Right renal pelvis (tissue), 4 donors: Measurements from ENCODE around the gene PGLYRP2. TPM values are rescaled to one million over a fixed set of nuclear protein-coding genes. Genes with fewer than 3 reads are reported as not detected.

Experiments used
- DNase-seq, 4 donors: peaks; one replicate each; pipeline ENCODE4 v3.0.0-alpha.2; 2013; ENCODE audit warnings: low read depth in 4 of 4, low spot score in 3 of 4, missing footprints in 1 of 4
- polyA plus RNA-seq, 4 donors: library from polyadenylated mRNA; unstranded; fragments of 120-200 nt; gene quantifications; one replicate each; pipeline ENCODE4 v1.2.1, GENCODE V29; 2013; ENCODE audit not compliant: insufficient read length in 4 of 4

Gene PGLYRP2
- polyA plus RNA-seq, 4 donors = 0.10 TPM; not detected in 3

DNA sequence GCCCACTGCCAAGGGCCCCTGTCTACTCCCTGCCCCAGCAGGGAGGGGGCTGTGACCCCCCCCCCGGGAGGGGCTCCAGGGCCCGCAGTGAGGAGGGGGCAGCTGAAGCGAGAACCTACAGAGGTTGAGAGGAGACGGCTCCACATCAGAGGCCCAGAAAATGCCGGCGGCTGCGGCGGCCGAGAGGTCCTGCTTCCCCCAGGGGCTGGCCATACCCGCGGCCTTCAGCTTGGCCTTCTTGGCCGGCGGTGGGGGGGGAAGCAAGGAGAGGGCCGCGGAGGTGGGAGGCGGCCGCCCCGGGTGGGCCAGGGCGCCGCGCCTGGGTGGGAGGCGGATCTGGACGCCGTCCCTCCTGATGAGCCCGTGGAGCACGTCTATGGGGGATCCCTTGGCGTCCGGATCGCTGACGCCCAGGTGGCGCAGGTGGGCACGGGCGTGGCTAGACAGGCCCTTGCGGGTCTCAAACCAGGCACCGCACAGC is 51.3 kb downstream of the PGLYRP2 start:
- DNase-seq = no peak

DNA sequence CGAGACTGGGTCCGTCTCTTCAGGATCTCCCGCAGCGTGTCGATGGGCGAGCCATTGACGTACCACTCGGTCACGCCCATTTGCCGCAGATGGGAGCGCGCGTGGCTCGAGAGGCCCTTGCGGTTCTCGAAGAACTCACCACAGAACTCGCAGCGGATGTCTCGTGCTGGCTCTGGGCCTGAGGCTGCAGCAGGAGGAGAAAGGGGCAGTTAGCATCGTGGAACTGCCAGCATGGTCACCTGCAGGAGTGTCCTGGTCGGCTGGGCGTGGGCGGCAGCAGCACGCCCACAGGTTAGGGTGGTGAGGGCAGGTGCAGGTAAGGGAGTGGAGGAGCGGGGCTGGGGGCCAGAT is 52.0 kb downstream of the PGLYRP2 start:
- no peak for DNase-seq

DNA sequence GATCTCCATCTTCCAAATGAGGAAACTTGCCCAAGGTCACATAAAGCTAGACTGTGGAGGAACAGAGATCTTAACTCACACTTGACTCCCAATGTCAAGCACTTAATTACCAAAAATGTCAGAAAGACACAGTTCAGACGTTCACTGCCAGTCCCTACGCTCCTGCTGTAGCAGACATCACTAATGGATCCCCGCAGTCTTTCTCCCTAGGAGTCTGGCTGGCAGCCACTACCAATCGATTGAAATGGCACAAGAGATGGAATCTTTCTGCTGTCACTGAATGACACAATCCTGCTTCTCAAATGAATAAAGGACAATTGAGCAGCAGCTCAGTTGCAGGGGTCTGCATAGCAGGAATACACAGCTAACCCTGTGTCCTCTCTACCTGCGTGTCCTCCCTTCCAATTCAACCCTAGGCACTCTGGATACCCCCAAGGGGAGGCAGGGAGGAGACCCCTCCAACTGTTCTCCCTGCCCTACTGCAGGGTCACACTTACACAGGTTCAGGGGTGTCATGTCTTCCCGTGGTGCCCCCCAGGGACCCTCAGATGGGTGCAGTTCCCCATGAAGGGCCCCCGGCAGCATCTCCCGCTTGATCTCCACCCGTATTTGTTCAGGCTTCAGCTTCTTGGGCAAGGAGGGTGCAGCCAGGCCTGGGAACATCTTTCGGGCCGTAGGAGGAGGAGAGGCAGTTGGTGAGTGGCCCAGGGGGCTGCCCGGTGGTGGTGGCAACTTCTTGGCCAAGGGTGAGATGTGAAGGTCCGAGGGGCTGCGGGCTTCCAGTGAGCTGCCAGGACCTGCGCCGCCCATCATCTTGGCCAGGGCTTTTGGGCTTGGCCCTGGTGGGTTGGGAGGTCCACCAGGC is 52.6 kb downstream of the PGLYRP2 start:
- no peak for DNase-seq

DNA sequence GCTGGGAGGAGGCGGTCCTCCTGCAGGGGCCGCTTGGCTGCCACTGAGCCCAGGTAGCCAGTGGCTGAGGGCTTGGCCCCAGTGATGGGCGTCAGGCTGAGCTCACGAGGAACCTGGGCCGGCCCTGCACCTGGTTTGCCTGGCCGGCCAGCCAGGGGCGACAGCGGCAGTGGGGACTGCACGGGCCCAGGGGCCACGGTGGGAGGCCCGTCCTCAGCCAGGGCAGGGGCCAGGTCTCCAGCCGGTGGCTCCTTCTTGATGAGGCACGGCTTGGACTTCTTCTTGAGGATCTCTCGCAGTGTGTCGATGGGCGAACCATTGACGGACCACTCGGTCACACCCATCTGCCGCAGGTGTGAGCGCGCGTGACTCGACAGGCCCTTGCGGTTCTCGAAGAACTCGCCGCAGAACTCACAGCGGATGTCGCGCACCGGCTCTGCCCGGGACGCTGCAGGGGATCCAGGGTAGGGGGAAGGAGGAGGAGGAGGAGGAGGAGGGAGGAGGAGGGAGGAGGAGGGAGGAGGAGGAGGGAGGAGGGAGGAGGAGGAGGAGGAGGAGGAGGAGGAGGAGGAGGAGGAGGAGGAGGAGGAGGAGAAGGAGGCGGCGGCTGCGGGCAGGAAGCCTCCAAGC is 53.9 kb downstream of the PGLYRP2 start:
- DNase-seq = no peak

DNA sequence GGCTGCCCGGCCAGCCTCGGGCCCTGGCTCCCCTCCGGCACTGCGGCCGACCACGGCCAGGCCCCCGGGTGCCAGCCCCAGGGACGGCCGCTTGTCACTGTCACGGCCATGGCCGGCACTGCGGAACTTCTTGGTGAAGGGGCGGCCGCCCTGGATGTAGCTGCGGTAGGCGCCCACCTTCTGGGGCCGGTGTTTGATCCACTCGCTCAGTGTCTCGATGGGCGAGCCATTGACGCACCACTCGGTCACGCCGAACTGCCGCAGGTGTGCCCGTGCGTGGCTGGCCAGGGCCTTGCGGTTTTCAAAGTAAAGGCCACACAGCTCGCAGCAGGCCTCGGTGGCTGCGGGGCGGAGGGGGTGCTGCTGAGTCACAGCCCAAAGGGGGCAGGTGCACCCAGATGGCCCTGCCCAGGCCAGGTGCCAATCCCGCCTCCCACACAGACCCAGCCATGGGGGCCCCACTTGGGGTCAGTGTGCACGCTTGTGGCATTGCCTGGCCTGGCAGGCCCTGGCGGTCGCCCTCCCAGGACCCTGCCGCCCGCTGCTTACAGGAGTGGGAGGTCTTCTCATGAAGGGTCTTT is 54.5 kb downstream of the PGLYRP2 start:
- DNase-seq = no peak

DNA sequence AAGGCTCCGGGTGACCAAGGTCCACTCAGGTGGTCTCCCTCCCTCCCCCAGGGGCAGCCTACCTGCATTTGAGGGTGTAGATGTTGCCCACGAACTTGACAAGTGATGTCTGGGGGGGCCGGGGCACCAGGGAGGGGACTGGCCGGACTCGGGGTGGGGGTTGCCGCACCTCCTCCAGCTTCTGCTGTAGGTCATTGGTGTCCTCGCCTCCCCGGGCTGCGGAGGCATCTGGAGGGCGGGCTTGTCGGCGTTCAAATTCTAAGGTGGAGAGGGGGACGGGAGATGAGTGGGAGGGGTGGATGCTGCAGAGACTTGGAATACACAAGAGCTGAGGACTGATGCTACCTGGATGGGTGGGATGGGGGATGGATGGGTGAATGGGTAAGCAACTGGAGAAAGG is 55.2 kb downstream of the PGLYRP2 start:
- DNase-seq = no peak

DNA sequence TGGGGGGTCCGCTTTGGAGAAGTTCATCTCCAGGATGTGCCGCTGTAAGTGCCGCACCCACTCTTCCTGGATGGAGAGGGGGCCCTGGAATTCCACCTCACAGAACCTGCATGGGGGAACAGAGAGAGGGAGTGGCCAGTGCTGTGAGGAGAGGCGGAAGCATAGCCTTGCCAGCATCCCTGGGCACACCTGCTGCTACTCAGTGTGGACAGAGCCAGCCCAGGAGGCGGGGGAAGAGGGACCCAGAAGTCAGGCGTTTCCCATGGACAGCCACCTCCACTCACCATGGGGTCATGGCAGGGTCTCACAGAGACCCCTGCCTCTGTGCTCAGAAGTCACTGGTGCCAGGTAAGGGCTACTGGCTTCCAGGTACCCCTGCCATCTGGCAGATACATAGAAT is 56.2 kb downstream of the PGLYRP2 start:
- DNase-seq = no peak

DNA sequence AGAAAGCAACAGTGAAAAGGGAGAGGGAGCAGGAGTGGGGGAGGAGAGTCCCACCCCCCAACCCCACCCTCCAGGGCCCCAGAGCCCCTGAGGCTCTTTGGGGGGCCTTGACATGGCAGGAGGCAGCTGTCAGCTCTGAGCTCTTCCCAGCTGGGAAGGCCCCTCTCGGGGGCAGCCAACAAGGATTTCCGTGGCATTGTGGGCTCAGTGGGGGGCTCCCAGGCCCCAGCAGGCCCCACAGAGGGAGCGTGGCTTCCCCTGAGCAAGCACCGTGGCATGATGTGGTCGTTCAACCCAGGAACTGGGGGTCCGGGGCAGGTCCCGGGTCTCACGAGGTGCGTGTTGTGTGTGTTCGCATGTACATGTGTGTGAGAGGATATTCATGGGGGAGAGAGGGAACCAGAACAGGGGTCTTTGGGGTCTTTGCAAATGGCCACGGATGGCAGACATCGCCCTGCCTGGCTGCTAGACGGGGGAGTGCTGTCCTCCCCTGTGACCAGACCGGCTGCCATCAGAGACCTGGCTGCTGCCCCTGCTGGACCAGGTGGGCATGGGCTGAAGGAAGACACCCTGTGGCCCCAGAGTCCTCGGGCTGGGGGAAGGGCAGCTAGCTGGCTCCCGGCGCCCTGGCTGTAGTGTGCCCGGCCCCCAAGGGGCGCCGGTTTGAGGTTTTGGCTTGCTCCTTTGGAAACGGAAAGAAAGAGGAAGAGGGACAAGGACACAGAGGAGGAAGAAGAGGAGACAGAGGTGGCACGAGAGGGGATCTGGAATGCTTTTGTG is 56.8 kb downstream of the PGLYRP2 start:
- no peak for DNase-seq

DNA sequence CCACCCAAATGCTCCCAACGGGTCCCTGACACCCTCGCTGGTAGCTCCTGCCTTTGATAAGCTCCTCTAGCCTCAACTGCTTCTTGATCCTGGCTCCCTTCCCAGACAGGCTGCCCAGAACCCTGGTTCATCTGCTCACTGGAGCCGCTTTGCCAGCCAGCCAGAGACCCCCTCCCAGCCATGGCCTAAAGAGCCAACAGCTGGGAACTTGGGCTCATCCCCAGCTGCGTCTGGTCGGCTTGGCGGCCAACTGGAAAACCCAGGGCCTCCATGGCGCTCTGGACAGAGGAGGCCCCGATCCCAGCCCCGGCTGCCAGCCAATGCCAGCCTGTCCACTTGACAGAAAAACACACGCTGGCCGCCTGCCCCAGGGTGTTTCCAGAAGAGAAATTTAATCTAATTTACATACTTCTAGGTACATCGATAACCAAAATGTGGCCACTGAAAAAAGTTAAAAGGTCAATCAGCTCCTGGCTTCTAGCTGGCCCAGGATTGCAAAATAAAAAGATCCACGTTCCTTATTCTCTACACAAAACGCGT is 57.5 kb downstream of the PGLYRP2 start:
- DNase-seq = no peak

DNA sequence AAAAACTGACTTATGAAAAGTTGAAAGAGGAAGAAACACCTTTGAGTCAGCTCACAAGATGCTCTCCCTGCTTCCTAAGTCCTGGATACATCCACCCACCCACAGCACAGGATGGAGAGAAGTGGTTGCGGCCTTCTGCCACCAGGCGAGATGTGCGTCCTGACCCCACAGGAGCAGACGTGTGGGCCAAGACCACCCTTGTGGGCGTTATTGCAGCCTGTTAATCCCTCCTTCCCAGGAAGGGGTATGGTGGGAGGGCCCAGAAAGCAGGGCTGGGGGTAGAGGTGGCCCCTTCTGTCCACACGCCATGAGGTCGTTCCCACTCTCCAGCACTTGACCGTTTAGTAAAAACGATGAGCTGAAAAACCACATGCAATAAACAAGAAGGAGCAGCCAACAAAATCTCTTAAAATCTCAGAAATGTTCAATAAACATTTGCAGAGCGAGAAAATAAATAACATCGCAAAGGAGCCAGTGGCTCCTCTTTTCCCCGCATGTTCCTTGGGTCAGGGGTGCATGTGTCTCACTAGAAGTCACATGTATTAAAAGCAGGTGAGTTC is 58.1 kb downstream of the PGLYRP2 start:
- DNase-seq = no peak

DNA sequence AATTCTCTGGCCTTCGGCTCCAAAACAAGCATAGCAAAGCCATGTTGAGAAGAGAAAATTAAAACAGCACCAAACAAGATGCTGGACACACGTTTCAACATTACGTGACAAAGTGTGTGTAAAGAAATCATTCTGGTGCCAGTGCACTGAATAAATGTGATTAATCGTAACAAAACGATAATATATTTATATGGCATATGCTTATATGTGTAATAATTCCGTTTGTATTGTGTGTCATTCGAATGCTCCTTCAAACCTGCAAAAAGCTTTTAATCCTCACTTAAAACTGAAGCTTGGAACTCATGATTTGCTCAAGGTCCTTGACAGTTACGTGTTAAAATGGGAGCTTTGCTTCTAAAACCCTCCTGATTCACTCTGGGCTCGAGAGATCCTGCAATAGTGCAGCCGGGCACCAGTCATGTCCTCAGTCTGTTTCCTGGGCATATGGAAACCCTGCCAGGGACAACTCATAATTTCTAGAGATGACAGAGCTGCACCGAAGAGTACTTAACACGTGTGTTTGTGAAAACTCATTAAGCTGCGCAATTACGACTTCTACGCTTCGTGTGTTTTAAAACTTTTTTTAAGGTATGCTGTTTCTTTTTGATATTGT is 59.8 kb downstream of the PGLYRP2 start:
- DNase-seq = no peak

Other genes starting within 250 kb of the PGLYRP2 start
- 1 to 10 TPM; 4.1 to 6.6 (median 5.3) TPM for gene EPHX3, start 247.1 kb downstream of the PGLYRP2 start, polyA plus RNA-seq
- 10 to 100 TPM; 48.5 to 60.5 (median 49.2) TPM for gene BRD4, start 147.0 kb downstream of the PGLYRP2 start, polyA plus RNA-seq
- 10 to 100 TPM; 25.5 to 30.5 (median 28.7) TPM for gene AKAP8, start 99.7 kb downstream of the PGLYRP2 start, polyA plus RNA-seq
- 100 to 1,000 TPM in 3 of 4 donors, 10 to 100 TPM in 1; 99.9 to 109 (median 106) TPM for gene AKAP8L, start 60.5 kb downstream of the PGLYRP2 start, polyA plus RNA-seq
- gene WIZ, start 29.5 kb downstream of the PGLYRP2 start, polyA plus RNA-seq = 10 to 100 TPM; 31.2 to 43.2 (median 31.8) TPM
- gene RASAL3, start 15.0 kb downstream of the PGLYRP2 start, polyA plus RNA-seq = 1 to 10 TPM in 1 of 4 donors, under 1 TPM in 3; 0.50 to 1.4 (median 0.86) TPM
- 1 to 10 TPM in 1 of 4 donors, under 1 TPM in 2, not detected in 1; 0.19 to 1.1 (median 0.66) TPM for gene CYP4F22, start 29.0 kb upstream of the PGLYRP2 start, polyA plus RNA-seq
- under 1 TPM in 1 of 4 donors, not detected in 3; 0.01 TPM for gene CYP4F8, start 135.7 kb upstream of the PGLYRP2 start, polyA plus RNA-seq
- under 1 TPM; 0.19 to 0.81 (median 0.33) TPM for gene CYP4F3, start 161.4 kb upstream of the PGLYRP2 start, polyA plus RNA-seq
- 1 to 10 TPM in 2 of 4 donors, under 1 TPM in 2; 0.15 to 2.3 (median 0.94) TPM for gene CYP4F12, start 193.6 kb upstream of the PGLYRP2 start, polyA plus RNA-seq
- not detected for gene OR10H2, start 248.5 kb upstream of the PGLYRP2 start, polyA plus RNA-seq